NCI-H2029 treated with DMSO at 0.1 percent for 48 hours (cell line): ENCODE results near the gene GPR151.

Source experiments
- DNase-seq: peaks from one replicate; lab custom pipeline; 2025; lab: John Stamatoyannopoulos, UW

The GPR151 gene

GRCh38 chr5:146519554-146519953 is 3.6 kb upstream of the GPR151 start:
- DNase-seq, result no peak

GRCh38 chr5:146515473-146516150 is 378 bp downstream of the GPR151 start:
- DNase-seq, result no peak

- DNase-seq, result no peak
Measured at GRCh38 chr5:146514575-146514974, 1.4 kb downstream of the GPR151 start.

- no peak for DNase-seq
Measured at GRCh38 chr5:146513462-146513861, 2.5 kb downstream of the GPR151 start.

DNA sequence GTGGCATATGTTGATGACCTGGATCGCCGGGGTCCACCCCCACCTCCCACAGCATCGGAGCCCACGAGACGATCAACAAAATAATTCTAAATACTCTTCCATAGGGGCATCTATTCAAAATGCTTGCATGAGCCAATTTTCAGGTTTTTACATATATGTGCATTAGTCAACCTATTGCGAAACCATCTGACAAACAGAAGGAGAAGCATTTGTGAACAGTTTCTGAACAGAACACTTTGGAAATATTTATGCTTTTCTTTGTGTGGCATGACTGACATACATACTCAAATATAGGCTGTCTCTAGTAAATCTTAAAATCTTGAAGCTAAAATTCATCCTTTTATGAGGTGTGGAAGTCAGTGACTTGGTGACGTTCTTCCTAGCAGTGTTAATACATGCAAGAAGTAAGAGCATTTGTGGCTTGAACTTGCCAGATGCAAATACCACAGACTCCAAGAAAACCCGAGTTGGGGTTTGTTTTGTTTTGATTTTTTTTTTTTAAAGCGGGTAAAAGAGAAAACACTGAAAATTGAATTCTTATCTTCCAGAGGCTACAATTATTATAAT is 5.3 kb downstream of the GPR151 start:
- no peak for DNase-seq

GRCh38 chr5:146507428-146507827 is 8.6 kb downstream of the GPR151 start:
- no peak for DNase-seq

GRCh38 chr5:146499680-146500079 is 16.3 kb downstream of the GPR151 start:
- DNase-seq, result no peak

GRCh38 chr5:146494656-146495055 is 21.3 kb downstream of the GPR151 start:
- no peak for DNase-seq

DNA sequence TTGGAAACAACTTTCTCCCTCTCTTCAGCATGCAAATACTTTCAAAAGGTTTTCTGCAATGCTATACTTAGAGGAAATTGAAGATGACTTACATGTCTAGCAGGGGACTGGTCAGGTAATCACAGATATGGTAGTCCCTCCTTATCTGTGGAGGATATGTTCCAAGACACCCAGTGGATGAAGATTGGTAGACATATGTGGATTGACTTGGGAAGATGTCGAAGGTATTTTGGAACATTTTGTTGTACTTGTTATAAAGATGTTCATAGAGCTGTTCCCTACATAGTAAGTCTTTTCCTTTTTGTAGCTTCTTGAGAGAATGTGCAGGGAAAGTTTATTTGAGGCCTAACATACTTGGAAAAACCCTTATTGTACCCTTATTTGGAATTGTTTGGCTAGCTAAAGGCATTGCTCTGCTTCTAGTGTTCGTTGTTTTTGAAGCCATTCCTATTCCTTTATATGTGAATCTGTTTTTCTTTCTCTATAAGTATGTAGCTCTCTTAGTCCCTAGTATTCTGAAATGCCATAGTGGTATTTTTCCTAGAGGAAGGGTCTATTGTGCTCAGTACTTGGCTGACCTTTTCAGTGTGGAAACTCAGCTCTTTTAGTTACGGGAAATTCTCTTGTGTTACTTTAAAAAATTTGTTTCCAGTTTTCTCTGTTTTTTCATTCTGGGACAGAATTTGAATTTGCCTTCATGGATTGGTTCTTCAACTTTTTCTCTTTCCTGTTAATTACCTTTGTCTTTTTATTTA is 25.7 kb downstream of the GPR151 start:
- no peak for DNase-seq

DNA sequence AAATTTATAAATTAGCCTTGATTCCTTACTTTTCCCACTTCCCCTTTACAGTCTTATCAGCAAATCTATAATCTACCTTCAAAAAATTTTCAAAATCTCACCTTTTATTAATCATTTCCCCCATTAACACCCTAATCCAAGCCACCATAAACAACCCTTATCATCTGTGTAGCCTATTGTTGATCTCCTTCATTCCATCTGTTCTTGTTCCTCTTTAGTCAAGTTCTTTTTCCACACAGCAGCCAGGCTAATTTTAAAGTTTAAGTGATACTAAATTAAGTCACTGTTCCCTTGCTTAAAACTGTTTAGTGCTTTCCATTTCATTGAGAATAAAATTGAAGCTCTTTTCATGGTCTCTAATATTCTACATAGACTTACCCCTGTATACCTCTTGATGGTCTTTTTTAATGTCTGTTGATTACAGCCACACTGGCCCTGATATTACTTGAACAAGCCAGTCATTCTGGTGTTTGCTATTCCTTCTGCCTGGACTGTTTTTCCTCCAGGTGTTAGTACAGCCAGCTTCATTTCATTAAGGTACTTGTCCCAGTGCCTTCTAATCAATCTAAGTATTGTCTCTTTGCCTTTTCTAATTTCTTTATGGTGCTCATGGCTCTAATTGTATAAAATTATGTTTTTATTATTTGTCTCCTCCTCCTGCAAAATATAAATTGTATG is 31.1 kb downstream of the GPR151 start:
- DNase-seq, result no peak

DNA sequence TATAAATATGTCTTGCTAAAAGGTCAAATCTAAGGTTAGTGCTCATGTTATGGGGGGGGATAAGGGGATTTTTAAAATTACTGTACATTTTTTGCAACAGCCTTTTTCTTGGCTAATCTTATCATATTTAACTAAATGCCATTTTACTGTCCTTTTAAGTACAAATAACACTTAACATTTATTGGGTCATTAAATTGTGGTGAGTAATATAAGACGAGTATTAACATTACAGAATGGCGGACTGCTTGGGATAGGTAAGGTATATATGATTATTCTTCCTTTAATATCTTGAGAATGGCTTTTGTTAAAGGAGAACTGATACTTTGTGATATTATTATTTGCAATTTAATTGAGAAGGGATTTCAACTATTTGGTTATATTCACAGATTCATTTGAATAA is 33.2 kb downstream of the GPR151 start:
- no peak for DNase-seq

GRCh38 chr5:146475906-146476305 is 40.1 kb downstream of the GPR151 start:
- no peak for DNase-seq

- no peak for DNase-seq
Measured at GRCh38 chr5:146475190-146475780, 40.7 kb downstream of the GPR151 start.

DNA sequence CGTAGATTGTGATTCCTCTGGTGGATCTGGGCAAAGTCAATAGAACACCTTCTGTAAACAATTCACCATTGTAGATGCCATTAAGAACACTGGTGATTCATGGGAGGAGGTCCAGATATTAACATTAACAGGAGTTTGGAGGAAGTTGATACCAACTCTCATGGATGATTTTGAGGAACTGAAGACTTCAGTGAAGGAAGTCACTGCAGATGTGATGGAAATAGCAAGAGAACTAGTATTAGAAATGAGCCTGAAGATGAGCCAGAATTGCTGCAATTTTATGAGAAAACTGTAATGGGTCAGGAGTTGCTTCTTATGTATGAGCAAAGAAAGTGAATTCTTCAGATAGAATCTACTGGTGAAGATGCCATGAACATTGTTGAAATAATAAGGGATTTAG is 41.9 kb downstream of the GPR151 start:
- no peak for DNase-seq

DNA sequence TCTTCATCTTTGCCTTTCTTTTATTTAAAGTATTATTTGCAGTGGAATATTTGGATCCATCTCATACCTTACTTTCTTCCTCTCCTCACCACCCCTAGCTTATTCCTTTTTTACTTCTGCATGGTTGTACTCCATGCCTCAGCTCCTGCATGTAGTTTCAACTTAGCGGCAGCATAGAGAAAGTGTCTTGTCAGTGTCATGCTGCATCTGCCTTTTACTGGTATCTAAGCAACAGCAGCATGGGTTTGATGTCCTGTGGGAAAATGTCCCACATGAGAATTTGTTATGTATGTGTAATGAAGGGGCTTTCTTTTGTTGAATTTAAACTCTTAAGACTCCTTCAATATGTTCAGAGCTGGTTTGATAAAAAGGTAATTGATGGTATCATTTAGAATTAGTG is 48.2 kb downstream of the GPR151 start:
- DNase-seq, result no peak

GRCh38 chr5:146466521-146467349 is 49.3 kb downstream of the GPR151 start:
- no peak for DNase-seq

DNA sequence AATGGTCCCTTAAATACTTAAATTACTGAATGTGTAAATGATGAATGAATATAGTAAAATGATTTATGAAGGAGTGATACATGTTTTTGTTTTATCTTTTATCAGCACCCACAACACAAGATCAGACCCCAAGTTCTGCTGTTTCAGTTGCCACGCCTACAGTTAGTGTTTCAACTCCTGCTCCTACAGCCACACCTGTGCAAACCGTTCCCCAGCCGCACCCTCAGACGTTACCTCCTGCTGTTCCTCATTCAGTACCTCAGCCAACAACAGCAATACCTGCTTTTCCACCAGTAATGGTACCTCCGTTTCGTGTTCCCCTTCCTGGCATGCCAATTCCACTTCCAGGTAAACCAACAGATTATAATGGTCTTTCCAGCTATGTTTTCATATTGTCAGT is 52.5 kb downstream of the GPR151 start:
- no peak for DNase-seq
